DND-41 (cell line): ENCODE data around the gene MYH6.
"Not testable (repeated sequence)": the region's sequence is repeated elsewhere in the genome, so short reads cannot be mapped to it uniquely, and the experiment has no call there.

Experiments used
- ATAC-seq: fragments of 200-7000 bp; cut with Tn5 transposase; 3 replicates; pipeline ENCODE4 v1.9.1; 2021; ENCODE audit warnings: low read depth; ENCODE audit not compliant: insufficient read depth
- DNase-seq: peaks from one replicate; pipeline ENCODE4 v3.0.0-alpha.2; 2020
- H2AFZ ChIP-seq: 2 replicates; pipeline ENCODE4 v1.6.0; 2012; ENCODE audit warnings: low read depth, low read length
- H3K27ac ChIP-seq: 2 replicates; pipeline ENCODE4 v1.5.1; 2012; ENCODE audit warnings: low read length, inconsistent platforms
- H3K27me3 ChIP-seq: fragments of 200-600 bp; sonication (generic); 2 replicates; pipeline ENCODE4 v1.6.0; 2012; ENCODE audit warnings: low read length, mild to moderate bottlenecking, inconsistent platforms; ENCODE audit not compliant: insufficient read depth, poor library complexity
- H3K36me3 ChIP-seq: 2 replicates; pipeline ENCODE4 v1.5.1; 2012; ENCODE audit warnings: low read length, inconsistent platforms; ENCODE audit not compliant: insufficient read depth
- H3K4me1 ChIP-seq: 2 replicates; pipeline ENCODE4 v1.5.1; 2012; ENCODE audit warnings: mild to moderate bottlenecking, low read length; ENCODE audit not compliant: insufficient read depth
- H3K4me2 ChIP-seq: 2 replicates; pipeline ENCODE4 v1.6.0; 2012; ENCODE audit warnings: mild to moderate bottlenecking, moderate library complexity, low read length, inconsistent platforms; ENCODE audit not compliant: insufficient read depth
- H3K4me3 ChIP-seq, 2 experiments: fragments of 200-600 bp in 1 of 2; shearing (Covaris generic) in 1 of 2; 2 replicates each; pipeline ENCODE4 v1.5.1; 2012 to 2016; ENCODE audit warnings: inconsistent platforms in 2 of 2, low read length in 2 of 2, mild to moderate bottlenecking in 2 of 2, low read depth in 1 of 2, moderate library complexity in 1 of 2
- H3K79me2 ChIP-seq: 2 replicates; pipeline ENCODE4 v1.6.0; 2012; ENCODE audit warnings: low read length, inconsistent platforms; ENCODE audit not compliant: insufficient read depth
- H3K9ac ChIP-seq: 2 replicates; pipeline ENCODE4 v1.6.0; 2012; ENCODE audit warnings: low read depth, mild to moderate bottlenecking, inconsistent platforms, low read length, moderate library complexity
- H3K9me3 ChIP-seq: 2 replicates; pipeline ENCODE4 v1.5.1; 2012; ENCODE audit warnings: low read length, moderate library complexity, mild to moderate bottlenecking, inconsistent platforms; ENCODE audit not compliant: insufficient read depth, severe bottlenecking
- H4K20me1 ChIP-seq: 2 replicates; pipeline ENCODE4 v1.6.0; 2012; ENCODE audit warnings: low read length; ENCODE audit not compliant: insufficient read depth
- CTCF ChIP-seq: IDR thresholded peaks from 2 replicates; pipeline ENCODE4 v1.5.1; 2012; ENCODE audit warnings: borderline replicate concordance, low read length, moderate library complexity, mild to moderate bottlenecking; ENCODE audit not compliant: poor library complexity, severe bottlenecking; ENCODE audit errors: extremely low read depth
- EZH2 ChIP-seq: IDR thresholded peaks from 3 replicates; pipeline ENCODE4 v1.6.1; 2012; ENCODE audit warnings: borderline replicate concordance, low read depth, mild to moderate bottlenecking, moderate library complexity, low read length, inconsistent platforms; ENCODE audit not compliant: severe bottlenecking

The MYH6 gene

DNA sequence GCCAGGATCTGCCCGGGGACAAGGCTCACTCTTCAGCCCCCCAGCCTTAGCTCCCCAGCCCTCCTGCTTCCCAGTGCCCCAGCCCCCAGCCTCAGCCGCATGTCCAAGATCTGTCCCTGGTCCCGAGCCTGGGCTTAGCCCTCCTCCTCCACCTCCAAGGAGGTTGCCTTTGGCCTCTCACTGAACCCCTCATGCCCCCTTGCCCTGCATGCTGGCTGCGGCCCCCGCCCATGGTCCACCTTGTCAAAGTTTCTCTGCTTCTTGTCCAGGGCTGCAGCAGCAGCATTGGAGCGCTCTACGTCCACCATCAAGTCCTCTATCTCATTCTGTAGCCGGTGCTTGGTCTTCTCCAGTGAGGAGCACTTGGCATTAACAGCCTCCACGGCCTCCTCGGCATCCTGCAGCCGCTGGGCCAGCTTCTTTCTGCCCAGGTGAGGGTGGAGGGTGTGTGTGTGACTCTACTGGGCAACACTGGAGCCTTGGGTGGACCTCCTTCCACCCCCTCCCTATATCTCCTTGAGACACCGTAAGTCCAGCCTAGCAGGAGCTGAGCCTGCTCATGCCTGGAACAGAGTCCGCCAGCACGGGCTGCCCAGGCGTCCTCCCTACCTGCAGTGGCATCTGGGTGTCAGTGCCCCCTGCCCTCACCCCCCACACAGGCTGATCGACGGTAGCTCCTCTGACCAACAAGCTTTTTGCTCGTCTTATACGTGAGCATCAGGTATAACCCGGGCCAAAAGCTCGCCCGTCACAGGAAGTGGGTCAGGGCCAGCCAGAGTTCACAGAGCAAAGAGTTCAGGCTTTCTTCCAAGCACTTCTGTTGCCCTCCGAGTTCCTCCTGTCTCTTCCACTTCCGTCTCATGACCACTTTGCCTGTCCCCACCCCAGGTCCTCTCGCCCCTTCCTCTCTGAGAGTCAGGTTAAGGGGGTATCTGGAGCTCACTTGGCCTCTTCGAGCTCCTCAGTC lies 19.9 kb downstream of the MYH6 start:
- Histone ChIP-seq H3K27ac (no peak overlapping the region), H3K79me2 (no peaks in the 10 kb centered on the region), H3K4me2 (no peak overlapping the region), H3K9ac (no peak overlapping the region), H3K36me3 (no peaks in the 10 kb centered on the region), H3K27me3 (peaks cover 9% of the 10 kb centered on the region), H2AFZ (no peak overlapping the region), H4K20me1 (no peaks in the 10 kb centered on the region), H3K4me1 (no peaks in the 10 kb centered on the region), H3K4me3 (no peak overlapping the region), H3K9me3 (no peaks in the 10 kb centered on the region)
- DNase-seq (no peak), ATAC-seq (no peak)
- no peak for TF ChIP-seq EZH2
- no peak for TF ChIP-seq CTCF

- TF ChIP-seq EZH2 (no peak), CTCF (no peak)
- no peaks in the 10 kb centered on the region for H3K4me1 ChIP-seq
- no peak for DNase-seq
- H4K20me1 ChIP-seq: 0 out of 2 replicates have a peak, but pooled peaks cover 3% of the 10 kb centered on the region
- peaks cover 17% of the 10 kb centered on the region for H3K27me3 ChIP-seq
- no peak overlapping the region for H2AFZ ChIP-seq
- no peak overlapping the region for H3K4me2 ChIP-seq
- H3K36me3 ChIP-seq: no peaks in the 10 kb centered on the region
- no peak for ATAC-seq
- no peaks in the 10 kb centered on the region for H3K79me2 ChIP-seq
- no peak overlapping the region for H3K27ac ChIP-seq
- no peak overlapping the region for H3K4me3 ChIP-seq
- H3K9me3 ChIP-seq: no peaks in the 10 kb centered on the region
- H3K9ac ChIP-seq: no peak overlapping the region
Observed at GRCh38 chr14:23386999-23387398, 21.1 kb downstream of the MYH6 start.

DNA sequence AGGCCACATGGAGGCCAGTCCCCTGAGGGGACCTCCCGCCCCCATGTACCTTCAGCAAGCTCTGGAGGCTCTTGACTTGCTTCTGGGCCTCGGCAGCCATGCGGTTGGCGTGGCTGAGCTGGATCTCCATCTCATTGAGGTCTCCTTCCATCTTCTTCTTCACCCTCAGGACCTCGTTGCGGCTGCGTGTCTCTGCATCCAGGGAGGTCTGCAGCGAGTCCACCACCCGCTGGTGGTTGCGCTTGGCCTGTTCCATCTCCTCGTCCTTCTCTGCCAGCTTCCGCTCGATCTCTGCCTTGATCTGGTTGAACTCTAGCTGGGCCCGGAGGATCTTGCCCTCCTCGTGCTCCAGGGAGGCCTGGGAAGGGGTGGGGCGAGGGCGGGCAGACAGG lies 21.8 kb downstream of the MYH6 start:
- not testable (repeated sequence) for H3K79me2 ChIP-seq, H3K36me3 ChIP-seq, DNase-seq, H3K27ac ChIP-seq, H3K9ac ChIP-seq, H2AFZ ChIP-seq, H3K9me3 ChIP-seq, ATAC-seq, H3K4me2 ChIP-seq, H3K4me3 ChIP-seq, H3K4me1 ChIP-seq, H4K20me1 ChIP-seq
- peaks cover 15% of the 10 kb centered on the region for H3K27me3 ChIP-seq

DNA sequence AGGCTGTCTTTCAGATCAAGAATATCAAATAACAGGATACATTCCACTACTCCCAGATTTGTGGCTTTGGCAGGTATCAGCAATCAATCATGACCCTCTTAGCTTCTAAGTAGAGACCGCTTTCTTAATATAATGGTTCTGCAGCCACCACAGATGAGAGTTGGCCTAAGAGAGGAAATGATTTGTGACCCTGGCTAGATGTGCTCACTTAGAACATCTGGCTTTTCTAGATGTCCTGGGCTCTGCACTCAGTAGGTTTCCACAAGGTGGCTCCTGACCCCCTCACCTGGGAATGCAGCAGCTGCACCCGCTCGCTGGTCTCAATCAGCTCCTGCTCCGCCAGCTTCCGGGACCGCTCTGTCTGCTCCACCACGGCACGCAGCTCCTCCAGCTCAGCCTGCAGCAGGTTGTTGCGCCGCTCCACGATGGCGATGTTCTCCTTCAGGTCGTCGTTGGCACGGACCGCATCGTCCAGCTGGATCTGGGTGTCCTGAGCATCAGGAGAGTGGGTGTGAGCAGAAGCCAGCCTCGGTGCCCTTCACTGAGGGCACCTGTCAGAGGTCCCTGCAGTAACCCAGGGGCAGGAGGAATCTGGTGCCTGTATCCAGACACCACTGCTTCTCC lies 22.3 kb downstream of the MYH6 start:
- no peaks in the 10 kb centered on the region for H3K36me3 ChIP-seq
- DNase-seq (no peak), ATAC-seq (no peak)
- H3K9ac ChIP-seq: no peak overlapping the region
- H3K9me3 ChIP-seq: no peaks in the 10 kb centered on the region
- no peak overlapping the region for H3K27ac ChIP-seq
- H3K79me2 ChIP-seq: no peaks in the 10 kb centered on the region
- no peak overlapping the region for H3K4me3 ChIP-seq
- H3K27me3 ChIP-seq: peaks cover 15% of the 10 kb centered on the region
- TF ChIP-seq CTCF (no peak), EZH2 (no peak)
- H3K4me1 ChIP-seq: no peaks in the 10 kb centered on the region
- no peak overlapping the region for H3K4me2 ChIP-seq
- no peak overlapping the region for H2AFZ ChIP-seq
- H4K20me1 ChIP-seq: 0 out of 2 replicates have a peak, but pooled peaks cover 3% of the 10 kb centered on the region
